Stimulated activated CD4-positive, alpha-beta T cell treated with anti-CD3 and anti-CD28 coated beads, TNF-alpha, amount 100 ng/mL, for 48 hours (primary cell): ENCODE data around the gene RPL28.
A peak's percentile ranks its signal among the peaks of the same experiment; 100 is the strongest.
"Not testable (repeated sequence)": the region's sequence is repeated elsewhere in the genome, so short reads cannot be mapped to it uniquely, and the experiment has no call there.

Experiments used
- DNase-seq, 3 donors: peaks; one replicate each; pipeline ENCODE4 v3.0.0-alpha.2; 2020; ENCODE audit warnings: low read depth in 3 of 3

Gene RPL28

DNA sequence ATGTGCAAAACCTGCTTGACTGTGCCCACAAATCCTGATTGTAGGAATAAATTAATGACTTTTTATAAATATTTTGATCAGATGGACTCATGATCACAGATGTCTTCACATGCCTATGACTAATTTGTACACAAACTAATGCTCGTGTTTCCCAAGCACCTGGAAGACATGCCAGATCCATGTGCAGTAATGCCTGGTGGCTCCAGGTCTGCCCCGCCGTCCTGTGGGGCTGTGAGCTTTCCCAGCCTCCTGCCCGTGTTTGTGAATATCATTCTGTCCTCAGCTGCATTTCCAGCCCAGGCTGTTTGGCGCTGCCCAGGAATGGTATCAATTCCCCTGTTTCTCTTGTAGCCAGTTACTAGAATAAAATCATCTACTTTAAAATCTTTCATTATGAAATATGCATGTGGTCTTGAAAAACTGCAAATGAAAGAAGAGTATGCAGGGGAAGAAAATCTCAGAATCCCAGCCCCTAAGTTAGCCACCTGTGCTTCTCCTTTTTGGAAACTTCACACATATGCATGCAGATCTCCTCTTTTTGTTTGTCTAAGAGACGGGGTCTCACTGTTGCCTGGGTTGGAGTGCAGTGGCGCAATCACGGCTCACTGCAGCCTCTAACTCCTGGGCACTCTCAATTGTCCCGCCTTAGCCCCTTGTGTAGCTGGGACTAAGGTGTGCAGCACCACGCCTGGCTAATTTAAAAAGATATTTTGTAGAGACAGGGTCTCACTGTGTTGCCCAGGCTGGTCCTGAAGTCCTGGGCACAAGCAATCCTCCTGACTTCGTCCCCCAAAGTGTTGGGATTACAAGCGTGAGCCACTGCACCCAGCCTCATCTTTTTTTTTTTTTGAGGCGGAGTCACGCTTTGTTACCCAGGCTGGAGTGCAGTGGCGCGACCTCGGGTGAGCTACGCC is 6.2 kb downstream of the RPL28 start:
- no peak for DNase-seq

DNA sequence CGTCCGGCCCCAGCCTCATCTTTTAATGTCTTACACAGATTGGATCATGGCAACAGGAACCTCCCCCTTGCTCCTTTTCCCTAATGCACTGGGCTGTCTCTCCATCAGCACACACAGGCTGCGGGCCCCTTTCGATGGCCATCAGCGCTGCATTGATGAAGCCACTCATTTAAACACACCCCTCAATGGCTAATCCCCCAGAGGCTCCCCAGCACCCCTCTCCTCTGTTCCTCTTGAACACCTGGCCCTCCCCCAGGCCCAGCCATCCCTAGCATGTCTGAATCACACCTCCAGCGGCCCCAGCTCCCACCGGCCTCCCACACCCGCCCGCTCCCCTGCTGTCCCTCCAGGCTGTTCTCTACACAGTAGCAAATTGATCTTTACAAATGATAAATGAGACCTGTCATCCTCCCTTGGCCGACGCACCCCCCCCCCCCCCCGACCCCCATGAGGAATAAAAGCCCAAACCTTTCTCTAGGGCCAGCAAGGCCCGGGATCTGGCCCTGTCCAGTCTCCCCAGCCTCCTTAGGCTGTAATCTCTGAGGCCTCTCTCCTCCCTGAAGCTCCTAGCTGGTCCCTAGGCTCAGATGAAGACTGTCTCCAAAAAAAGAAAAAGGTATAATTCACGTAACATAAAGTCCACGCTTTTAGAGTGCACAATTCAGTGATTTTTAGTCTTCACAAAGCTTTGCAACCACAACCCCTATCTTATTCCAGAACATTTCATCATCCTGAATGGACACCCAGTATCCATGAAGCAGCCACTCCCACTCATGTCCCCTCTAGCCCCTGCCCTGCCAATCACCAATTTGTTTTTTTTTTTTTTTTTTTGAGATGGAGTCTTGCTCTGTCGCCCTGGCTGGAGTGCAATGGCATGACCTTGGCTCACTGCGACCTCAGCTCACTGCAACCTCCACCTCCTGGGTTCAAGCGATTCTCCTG is 7.4 kb downstream of the RPL28 start:
- no peak for DNase-seq

DNA sequence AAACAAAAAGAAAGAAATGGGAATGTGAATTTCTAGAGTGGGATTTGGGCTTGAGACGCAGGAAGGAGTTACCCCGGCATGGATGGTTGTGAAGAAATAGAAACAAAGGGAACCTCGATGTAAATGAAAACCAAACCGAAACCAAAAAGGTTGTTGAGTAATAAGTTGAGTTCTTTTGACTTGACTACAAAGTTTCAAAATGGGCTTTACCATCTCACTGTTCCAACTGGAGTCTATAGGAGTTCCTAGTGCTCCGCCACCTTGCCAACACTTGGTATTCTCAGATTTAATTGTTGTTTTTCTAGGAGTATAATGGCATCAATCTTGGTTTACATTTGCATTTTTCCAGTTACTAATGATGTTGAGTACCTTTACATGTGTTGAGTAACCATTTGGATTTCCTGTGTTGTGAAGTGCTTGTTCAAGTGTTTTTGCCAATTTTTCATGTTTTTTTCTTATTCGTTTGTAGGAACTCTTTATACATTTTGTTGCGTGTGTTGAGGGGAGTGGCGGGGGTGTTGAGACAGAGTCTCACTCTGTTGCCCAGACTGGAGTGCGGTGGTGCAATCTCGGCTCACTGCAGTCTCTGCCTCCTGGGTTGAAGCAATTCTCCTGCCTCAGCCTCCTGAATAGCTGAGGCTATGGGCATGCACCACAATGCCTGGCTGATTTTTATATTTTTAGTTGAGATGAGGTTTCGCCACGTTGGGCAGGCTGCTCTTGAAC is 12.6 kb downstream of the RPL28 start:
- no peak for DNase-seq

DNA sequence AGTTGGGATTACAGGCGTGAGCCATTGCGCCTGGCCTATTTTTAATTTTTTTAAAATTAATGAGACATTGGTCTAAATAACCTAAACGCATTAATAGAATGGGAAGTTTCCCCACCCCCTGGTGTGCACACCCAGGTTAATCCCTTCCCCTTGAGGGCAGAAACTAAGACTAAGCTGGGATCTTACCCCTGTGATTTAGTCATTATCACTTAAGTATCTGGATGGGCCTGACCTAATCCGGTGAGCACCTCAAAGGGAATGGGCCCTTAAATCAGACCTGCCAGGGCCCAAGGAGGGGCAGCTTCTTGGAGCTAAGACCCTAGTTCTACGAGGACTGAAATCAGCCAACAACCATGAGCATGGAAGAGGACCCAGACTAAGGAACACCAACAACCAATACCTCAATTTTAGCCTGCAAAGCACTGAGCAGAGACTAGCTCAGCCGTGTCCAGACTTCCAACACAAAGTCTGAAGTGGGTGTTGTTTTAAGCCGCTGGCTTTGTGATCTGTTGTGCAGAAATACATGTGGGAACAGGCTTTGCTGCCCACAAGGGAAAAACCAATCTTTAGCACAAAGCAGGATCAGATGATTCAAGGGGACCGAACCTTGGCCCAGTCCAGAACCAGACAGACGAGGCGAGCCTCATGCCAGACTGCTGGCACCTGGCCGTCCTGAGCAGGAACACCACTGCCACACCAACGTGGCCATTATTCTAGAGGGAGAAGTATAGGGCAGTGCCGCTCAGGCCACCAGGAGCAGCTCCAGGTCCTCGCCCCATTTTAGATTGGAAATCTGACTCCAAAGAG is 14.8 kb downstream of the RPL28 start:
- no peak for DNase-seq

DNA sequence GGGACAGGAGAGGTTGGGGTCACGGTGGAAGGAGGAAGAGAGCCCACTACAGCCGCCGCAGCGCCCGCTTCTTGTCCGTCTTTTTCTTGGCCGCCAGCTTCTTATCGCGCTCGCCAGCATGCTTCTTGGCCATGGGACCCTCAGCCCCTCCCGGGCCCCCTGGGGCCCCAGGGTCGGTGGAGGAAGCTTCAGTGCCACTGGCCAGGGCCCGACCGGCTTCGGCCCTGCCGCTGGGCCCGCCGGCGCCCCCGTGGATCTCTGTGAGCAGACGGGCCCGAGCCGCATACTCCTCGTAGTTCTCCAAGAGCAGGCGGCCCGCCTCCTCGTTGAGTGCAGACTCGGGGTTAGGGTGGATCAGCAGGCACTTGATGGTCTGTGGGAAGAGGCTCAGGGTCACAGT is 15.7 kb downstream of the RPL28 start:
- DNase-seq: not testable (repeated sequence)

DNA sequence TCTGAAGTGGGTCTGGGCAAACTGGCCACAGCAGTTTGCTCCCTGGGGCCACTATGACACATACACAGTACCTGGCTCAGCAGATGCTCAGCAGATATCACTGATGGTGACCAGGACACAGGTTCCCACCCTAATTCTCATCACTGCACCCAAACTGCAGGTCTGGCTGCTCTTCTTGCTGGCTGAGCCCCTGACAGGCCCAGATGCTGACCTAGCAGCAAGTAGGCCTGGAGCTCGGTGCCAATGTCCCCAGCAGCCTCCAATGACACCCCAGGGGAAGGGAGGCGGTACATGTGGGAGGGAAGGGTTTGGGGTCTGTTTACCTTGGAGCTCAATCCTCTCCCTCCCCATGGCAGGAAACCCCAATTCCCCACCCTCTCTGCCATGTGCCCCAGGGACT is 16.8 kb downstream of the RPL28 start:
- DNase-seq: no peak

DNA sequence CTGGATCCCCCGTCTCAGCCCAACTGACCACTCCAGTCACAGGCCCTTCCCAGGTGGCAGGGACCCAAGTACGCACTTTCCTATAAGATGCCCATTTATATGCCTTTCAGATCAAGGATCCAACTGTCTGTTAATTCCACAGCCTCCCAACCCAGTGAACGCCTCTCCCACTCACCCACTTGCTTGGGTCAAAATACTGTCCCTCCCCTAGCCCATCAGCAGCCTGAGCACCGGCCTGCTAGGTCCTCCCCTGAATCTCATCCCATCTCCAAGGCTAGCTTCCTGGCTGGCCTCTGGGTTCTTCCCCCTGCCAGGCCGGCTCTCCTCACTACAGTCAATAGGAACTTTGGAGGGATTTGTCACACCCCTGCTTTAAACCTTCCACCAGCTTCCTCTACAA is 19.9 kb downstream of the RPL28 start:
- no peak for DNase-seq

DNA sequence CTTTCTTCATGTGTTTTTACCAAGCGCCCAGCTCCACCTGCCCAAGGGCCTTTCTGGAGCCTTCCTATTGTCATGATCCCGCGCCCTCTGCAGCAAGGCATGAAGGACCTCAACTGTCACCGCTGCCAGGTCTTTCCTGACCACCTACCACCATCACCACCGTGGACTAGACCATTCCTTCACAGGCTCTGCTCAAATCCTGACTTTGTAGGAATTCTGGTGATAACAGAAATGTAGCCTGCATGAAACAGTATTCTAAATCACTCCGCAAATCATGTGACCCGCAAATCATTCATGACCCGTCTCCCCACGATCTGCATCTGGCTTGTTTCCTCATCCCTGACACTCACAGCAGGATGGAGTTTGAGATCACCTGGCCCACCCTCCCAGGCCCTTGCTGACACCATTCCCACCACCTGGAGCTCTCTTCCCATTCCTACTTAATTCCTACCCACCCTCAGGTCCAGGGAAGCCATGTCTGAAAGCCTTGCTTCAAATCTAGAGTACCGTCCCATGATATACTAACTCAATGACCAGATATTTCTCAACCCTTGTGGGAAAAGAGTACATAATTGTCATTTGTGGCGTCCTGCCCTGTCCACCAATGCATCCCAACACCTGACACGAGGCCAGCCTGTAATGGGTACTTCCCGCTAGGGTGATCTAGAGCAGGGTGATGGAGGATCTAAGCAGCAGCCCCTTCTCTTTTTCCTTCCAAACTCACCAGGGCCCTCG is 20.5 kb downstream of the RPL28 start:
- no peak for DNase-seq

DNA sequence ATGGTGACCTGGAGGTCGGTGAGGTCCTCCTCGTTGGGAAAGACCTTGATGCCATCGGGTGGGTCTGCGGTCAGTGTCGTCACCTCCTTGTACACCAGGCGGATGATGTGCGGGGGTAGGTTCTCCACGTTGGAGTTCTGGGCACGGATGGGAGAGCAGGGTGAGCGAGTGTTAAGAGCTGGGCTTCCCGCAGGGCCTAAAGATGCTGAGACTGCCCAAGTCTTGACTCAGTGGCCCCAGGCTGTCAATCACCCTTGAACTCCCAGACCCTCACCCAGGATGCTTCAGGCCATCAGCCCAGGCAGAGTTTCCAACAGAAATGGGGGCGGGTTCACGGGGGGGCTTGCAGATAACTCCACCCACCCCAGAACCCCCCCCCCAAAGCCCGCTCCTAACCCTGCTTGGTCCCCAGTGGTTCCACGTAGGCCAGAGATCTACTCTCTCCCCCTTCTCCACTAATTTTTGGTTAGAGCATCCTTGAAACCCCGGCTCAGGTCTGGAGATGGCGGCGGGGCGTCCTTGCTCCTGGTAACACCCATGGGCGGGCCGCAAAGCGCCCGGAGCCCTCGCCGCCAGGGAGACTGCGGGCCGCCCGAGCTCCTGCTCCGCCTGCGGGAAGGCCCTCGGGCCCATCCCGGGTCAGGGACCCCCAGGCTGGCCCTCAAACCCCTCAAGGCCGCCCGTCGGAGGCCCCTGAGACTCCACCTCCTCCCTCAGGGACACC is 21.3 kb downstream of the RPL28 start:
- no peak for DNase-seq

DNA sequence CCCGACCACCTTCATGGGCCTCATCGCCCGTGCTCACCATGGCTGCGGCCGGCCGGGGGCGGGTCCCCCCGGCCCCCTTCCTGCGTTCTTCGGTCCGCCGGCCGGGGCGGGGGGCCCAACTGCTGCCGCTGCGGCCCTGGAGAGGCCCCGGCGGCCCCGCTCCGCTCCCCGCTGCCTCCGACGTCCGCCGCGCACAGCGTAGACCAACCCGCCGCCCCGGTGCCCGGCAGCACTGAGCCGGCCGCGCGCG is 21.7 kb downstream of the RPL28 start, which contains the start of gene UBE2S:
TSS of gene UBE2S (minus strand) at position 239 of the 250 bp plus-strand sequence. CDS start at position 40, 199 bp downstream.
- not testable (repeated sequence) for DNase-seq

DNA sequence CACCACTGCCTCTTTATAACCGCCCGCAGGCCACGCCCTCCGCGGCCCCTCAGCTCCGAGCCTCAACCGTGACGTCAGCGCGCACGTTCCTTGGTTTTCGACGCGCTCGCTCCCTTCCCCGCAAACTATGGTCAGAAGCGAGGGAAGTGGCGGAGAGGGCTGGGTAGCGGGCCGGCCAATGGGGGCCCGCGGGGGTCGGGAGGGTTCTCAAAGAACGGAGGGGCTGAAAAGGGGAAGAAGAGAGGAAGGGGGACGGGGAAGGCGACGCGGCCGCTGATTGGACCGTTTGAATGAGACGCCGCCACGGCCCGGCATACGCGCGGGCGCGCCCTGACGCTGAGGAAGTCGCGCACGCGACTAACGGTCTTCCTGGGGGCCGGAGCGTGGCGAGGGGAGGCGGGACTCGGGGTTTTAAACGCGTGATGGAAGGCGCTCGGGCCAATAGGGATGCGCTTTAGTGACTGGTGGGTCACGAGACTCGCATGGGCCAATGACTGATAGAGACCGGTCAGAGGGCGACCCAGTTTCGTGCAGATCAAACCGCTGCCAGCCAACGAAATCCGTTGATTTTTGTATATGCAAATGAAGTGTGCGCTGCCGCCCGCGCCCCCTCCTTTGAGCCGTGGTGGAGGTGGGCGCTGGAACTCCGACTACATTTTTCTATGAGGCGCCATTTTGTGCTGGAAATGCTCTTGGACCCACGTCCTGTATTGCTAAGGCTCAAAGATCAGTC is 22.2 kb downstream of the RPL28 start:
- peak; percentile 92 to 97 (median 95) for DNase-seq

DNA sequence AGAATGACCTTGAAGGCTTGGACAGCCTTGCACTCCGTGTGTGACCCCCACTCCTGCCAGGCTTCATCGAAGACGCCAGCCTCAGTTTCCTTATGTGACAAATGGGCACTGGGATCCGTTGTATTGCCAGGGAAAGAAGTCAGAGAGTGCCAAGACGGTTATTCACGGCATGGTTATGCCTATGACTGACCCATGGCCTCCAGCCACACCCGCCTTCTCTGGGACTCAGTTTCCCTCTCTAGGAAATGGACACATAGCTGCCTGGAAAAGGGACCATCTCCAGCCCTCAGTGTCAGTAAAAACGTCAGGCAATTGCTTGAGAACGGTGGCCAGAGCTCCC is 22.8 kb downstream of the RPL28 start:
- no peak for DNase-seq

DNA sequence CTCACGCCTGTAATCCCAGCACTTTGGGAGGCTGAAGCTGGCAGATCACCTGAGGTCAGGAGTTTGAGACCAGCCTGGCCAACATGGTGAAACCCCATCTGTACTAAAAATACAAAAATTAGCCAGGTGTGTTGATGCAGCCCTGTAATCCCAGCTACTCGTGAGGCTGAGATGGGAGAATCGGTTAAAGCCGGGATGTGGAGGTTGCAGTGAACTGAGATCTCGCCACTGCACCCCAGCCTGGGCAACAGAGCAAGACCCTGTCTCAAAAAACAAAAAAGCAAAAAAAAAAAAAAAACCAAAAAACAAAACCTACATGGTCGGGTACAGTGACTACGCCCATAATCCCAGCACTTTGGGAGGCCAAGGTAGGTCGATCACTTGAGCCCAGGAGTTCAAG is 23.4 kb downstream of the RPL28 start:
- not testable (repeated sequence) for DNase-seq

DNA sequence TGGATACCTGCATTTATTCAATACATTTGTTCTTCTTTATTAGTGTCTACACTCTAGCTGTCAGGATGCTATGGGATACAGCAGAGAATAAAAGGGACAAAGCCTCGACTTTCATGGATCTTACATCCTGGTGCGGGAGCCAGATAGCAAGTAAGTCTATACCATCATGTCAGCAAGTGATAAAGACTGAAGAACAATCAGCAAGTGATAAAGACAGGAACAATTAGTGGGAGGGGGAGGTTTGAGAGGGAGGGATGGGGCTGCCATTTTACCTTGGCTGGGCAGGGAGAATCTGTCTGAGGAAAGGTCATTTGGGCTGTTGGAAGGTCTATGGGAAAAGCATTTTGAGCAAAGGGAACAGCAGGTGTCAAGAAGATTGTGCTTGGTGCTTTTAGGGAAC is 24.4 kb downstream of the RPL28 start:
- DNase-seq: no peak

DNA sequence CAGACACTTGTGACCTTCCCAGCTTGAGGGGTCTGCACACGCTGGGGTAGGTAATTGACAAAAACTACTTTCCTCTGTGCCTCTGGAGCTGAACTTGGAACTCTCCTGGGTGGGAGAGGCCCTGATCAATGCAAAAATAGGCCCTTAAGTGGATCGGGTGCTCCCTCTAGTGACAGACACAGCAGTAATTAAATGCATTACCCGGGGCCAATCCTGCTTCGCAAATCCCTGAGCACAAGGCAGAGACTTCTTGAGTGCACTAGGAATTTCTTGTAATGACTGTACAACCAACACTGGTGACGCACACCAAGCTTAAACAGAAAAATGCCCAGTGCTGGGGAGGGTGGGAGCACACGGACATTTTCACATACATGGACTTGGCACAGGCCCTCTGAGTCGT is 32.5 kb downstream of the RPL28 start:
- DNase-seq: peak in 1 of 3 donors; percentile 43

DNA sequence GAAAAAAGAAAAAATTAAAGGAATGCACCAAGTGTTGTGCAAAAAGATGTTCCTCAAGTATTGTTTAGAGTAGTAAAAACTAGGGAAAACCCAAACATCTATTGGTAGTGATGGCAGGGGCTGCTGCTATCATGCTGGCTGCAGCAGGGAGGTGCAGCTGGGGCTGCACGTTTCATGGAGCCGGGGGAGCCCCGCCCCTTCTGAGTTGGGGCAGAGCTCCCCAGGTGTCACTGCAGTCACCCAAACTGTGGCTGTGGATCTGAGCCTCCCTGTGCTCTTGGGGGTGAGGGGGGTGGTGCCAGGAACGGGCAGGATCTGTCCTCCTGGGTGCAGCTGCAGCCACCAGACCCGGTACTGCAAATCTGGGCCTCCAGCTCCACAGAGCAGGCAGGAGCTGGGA is 33.4 kb downstream of the RPL28 start:
- DNase-seq: no peak

DNA sequence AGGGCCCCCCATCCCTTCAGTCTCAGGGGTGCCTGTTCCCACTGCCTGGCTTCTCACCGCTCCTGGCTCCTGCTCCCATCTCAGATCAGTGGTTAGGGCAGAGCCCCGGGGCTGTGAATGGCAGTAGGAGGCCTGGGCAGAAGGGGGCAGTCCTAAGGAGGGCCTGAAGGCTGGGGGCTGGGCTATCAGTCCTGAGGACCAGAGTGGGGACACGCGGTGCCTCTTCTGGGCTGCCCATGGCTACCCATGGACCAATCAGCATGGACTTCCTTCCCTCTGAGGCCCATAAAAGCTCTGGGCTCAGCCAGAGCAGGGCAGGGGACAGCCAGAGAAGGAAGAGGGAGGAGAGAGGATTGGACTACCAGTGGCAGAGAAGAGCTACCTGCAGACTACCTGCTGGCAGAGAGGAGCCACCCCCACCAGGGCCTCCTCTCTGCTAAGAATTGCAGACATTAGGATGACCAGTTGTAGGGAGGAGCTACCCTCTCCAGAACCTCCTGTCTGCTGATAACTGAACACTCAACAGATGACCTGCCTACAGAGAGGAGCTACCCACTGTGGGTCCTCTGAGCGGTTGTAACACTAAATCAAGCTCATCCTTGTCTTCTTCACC is 34.0 kb downstream of the RPL28 start:
- no peak for DNase-seq

DNA sequence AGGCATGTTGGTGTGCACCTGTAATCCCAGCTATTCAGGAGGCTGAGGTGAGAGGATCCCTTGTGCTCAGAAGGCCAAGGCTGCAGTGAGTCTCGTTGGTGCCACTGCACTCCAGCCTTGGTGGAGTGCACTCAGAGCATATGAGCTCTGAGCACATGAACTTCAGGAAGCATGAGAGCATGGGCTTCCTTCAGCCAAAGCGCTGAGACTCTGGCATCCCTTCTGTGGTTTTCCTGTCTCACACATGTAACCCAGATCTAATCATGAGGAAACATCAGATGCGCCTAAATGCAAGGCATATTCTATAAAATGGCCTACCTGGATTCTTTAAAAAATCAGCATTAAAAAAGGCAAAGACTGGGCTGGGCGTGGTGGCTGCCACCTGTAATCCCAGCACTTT is 35.5 kb downstream of the RPL28 start:
- DNase-seq: not testable (repeated sequence)
